ENCODE results near the gene AAGAB.

DNA sequence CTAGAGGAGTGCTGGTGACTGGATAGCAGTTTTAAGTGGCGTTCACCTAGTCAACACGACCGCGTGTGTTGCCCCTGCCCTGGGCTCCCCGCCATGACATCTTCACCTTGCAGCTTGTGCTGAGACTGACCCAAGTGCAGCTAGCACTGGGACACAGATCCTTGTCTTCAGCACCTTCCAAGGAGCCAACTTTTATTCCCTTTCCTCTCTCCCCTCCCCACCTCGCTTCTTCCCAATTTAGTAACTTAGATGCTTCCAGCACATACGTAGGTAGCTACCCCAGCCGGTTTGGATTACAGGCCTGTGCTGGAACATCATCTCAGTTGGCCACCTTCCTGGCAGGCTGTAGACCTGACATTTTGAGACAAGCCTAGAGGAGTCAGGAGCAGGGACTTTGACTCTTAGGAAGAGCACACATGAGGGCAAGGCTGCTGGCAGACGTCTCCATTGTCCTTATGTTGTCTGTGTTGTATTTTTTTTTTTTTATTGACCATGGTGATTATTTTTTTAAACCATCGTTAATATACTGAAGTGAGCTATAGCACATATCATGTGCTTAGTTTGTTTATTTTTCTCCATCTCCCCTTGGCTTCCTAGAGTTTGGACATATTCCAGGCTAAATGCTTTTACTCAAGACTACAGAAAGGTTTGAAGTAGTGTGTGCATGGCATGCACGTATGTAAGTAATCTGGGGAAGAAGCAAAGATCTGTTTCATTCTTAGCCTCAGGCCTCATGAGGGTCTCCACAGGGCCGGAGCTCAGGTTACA is 61.1 kb downstream of the AAGAB start:
- no peak for TF ChIP-seq POLR2A (IDR thresholded peaks at IDR 0.05; ENCODE audit: low read depth, low read length)
- peak; percentile 39; the same call in 1 of the 2 replicates for TF ChIP-seq POLR2AphosphoS5 (IDR thresholded peaks at IDR 0.05; ENCODE audit: low read depth, low read length)
- TF ChIP-seq PAX5 (IDR thresholded peaks at IDR 0.05; ENCODE audit: insufficient read depth, low read length, severe bottlenecking) = no peak
- no peak for TF ChIP-seq TAF1 (IDR thresholded peaks at IDR 0.05; ENCODE audit: low read depth, low read length)
- no peak for TF ChIP-seq SPI1 (IDR thresholded peaks at IDR 0.05; ENCODE audit: low read depth, low read length)

Measured in GM12891 (cell line).